GM12878 (cell line): ENCODE data around the gene CTRB1. TPM values are rescaled to one million over a fixed set of nuclear protein-coding genes. Genes with fewer than 3 reads are reported as not detected.

ENCODE experiments used
- ATAC-seq: fragments of 200-7000 bp; cut with Tn5 transposase; 3 replicates; pipeline ENCODE4 v1.9.1; 2020; ENCODE audit warnings: mild to moderate bottlenecking, moderate library complexity
- BruUV-seq: library from RNA; stranded (reverse); fragments of 400-500 nt; replicated peaks from 2 replicates; lab custom pipeline; 2021; lab: Mats Ljungman, UMichigan
- CTCF ChIA-PET: fragments of 300-600 bp; sonication (Branson Sonifier 250); formaldehyde crosslinking; extraction: SDS; loops from one replicate; lab custom pipeline; 2021; ENCODE audit warnings: inconsistent platforms; lab: Yijun Ruan, JAX
- POLR2A ChIA-PET: fragments of 350-600 bp; formaldehyde crosslinking; extraction: SDS; loops from one replicate; lab custom pipeline; 2021; ENCODE audit warnings: inconsistent platforms; lab: Charles Lee
- RAD21 ChIA-PET: fragments of 300-600 bp; sonication (Branson Sonifier 250); formaldehyde crosslinking; loops from one replicate; lab custom pipeline; 2023; ENCODE audit warnings: antibody characterized with exemption; ENCODE audit not compliant: unreplicated experiment; lab: Charles Lee
- SMC1A ChIA-PET: fragments of 300-600 bp; sonication (Branson Sonifier 250); formaldehyde crosslinking; loops from one replicate; lab custom pipeline; 2023; ENCODE audit not compliant: unreplicated experiment, uncharacterized antibody; lab: Charles Lee
- DNase-seq: peaks from one replicate; pipeline ENCODE4 v3.0.0-alpha.2; 2011; ENCODE audit warnings: low read depth, low spot score
- FAIRE-seq: peaks from 3 replicates; lab custom pipeline; 2011; peaks lifted over from hg19 to GRCh38; lab: Jason Lieb, UNC
- H2AFZ ChIP-seq: 2 replicates; pipeline ENCODE4 v1.6.0; 2011; ENCODE audit warnings: low read depth, low read length, control low read depth; ENCODE audit not compliant: control insufficient read depth
- H3K27ac ChIP-seq: 2 replicates; pipeline ENCODE4 v1.5.1; 2011; ENCODE audit warnings: control low read depth; ENCODE audit not compliant: control insufficient read depth, insufficient read depth
- H3K27me3 ChIP-seq, 2 experiments: replicated peaks in 1 of 2; 2 replicates each; pipeline versions ENCODE4 v1.6.0 to v1.6.1; 2011; ENCODE audit warnings: low read length in 1 of 2; ENCODE audit not compliant: control insufficient read depth in 2 of 2, insufficient read depth in 2 of 2
- H3K36me3 ChIP-seq, 2 experiments: 2 replicates each; pipeline ENCODE4 v1.5.1; 2011; ENCODE audit warnings: low read length in 1 of 2; ENCODE audit not compliant: control insufficient read depth in 2 of 2, insufficient read depth in 2 of 2
- H3K4me1 ChIP-seq: 2 replicates; pipeline ENCODE4 v1.6.1; 2011; ENCODE audit warnings: mild to moderate bottlenecking, low read length, moderate library complexity, mixed read lengths; ENCODE audit not compliant: control insufficient read depth, insufficient read depth
- H3K4me2 ChIP-seq: 2 replicates; pipeline ENCODE4 v1.6.0; 2011; ENCODE audit warnings: control low read depth; ENCODE audit not compliant: control insufficient read depth, insufficient read depth
- H3K4me3 ChIP-seq: fragments of 200-600 bp; sonication (generic); 2 replicates; pipeline ENCODE4 v1.5.1; 2016
- H3K79me2 ChIP-seq: 2 replicates; pipeline ENCODE4 v1.6.0; 2011; ENCODE audit warnings: low read length; ENCODE audit not compliant: control insufficient read depth, insufficient read depth
- H3K9ac ChIP-seq: 2 replicates; pipeline ENCODE4 v1.8.0; 2011; ENCODE audit warnings: low read length, control low read depth, mixed read lengths; ENCODE audit not compliant: control insufficient read depth, insufficient read depth
- H3K9me3 ChIP-seq: replicated peaks from 3 replicates; pipeline ENCODE4 v1.5.1; 2011; ENCODE audit warnings: mild to moderate bottlenecking, low read length; ENCODE audit not compliant: control insufficient read depth, insufficient read depth
- H4K20me1 ChIP-seq: 2 replicates; pipeline ENCODE4 v1.6.0; 2011; ENCODE audit not compliant: control insufficient read depth, insufficient read depth
- BHLHE40 ChIP-seq, 2 experiments: fragments of 450-650 bp in 1 of 2; IDR thresholded peaks; 2 replicates each; pipeline ENCODE4 v1.6.1; 2011 to 2017; ENCODE audit warnings: low read depth in 2 of 2, borderline replicate concordance in 1 of 2, improper control_type of control experiment in 1 of 2, low read length in 1 of 2, mild to moderate bottlenecking in 1 of 2
- IKZF2 ChIP-seq, 2 experiments: fragments of 450-650 bp; IDR thresholded peaks; 2 replicates each; pipeline ENCODE4 v1.6.1; 2017; ENCODE audit warnings: mild to moderate bottlenecking in 2 of 2, moderate library complexity in 2 of 2
- IRF4 ChIP-seq: IDR thresholded peaks from 2 replicates; pipeline ENCODE4 v1.6.1; 2011; ENCODE audit warnings: low read depth, low read length
- KLF5 ChIP-seq: fragments of 450-650 bp; IDR thresholded peaks from 2 replicates; pipeline ENCODE4 v1.6.1; 2014; ENCODE audit warnings: mild to moderate bottlenecking; ENCODE audit not compliant: partially characterized antibody
- NR2C1 ChIP-seq: fragments of 450-650 bp; IDR thresholded peaks from 2 replicates; pipeline ENCODE4 v1.6.1; 2017; ENCODE audit warnings: antibody characterized with exemption, mild to moderate bottlenecking, moderate library complexity
- NRF1 ChIP-seq: conservative IDR thresholded peaks from 2 replicates; pipeline ENCODE4 v1.6.1; 2011; ENCODE audit warnings: mild to moderate bottlenecking, low read depth, low read length, improper control_type of control experiment
- POLR2AphosphoS2 ChIP-seq: IDR thresholded peaks from 2 replicates; pipeline ENCODE4 v1.6.1; 2011; ENCODE audit warnings: low read depth, mild to moderate bottlenecking, low read length, improper control_type of control experiment, moderate library complexity
- STAT3 ChIP-seq: IDR thresholded peaks from 2 replicates; pipeline ENCODE4 v1.6.1; 2011; ENCODE audit warnings: low read depth, low read length, improper control_type of control experiment
- TCF12 ChIP-seq: IDR thresholded peaks from 2 replicates; pipeline ENCODE4 v1.6.1; 2011; ENCODE audit warnings: low read depth, mild to moderate bottlenecking, low read length
- ZNF622 ChIP-seq: fragments of 450-650 bp; IDR thresholded peaks from 2 replicates; pipeline ENCODE4 v1.6.1; 2017; ENCODE audit warnings: mild to moderate bottlenecking, inconsistent platforms
- ZZZ3 ChIP-seq: IDR thresholded peaks from 2 replicates; pipeline ENCODE4 v1.6.1; 2011; ENCODE audit warnings: low read depth; ENCODE audit not compliant: control insufficient read depth, insufficient read length
- WGBS: methylation state at CpG from one replicate; pipeline ENCODE4 v1.1.6; 2016; ENCODE audit warnings: low lambda C conversion rate; ENCODE audit not compliant: insufficient replicate concordance, insufficient coverage; ENCODE audit errors: missing lambda C conversion rate; 5-methylcytosine and 5-hydroxymethylcytosine counted together
- in situ Hi-C: fragments of 300-500 bp; cut with MboI; formaldehyde crosslinking; loops from 9 replicates; pipeline ENCODE4 v1.14.3; 2018; ENCODE audit warnings: mixed read lengths
- intact Hi-C: fragments of 100-400 bp; cut with micrococcal nuclease; formaldehyde crosslinking; loops from one replicate; pipeline ENCODE4 v1.14.2; 2022; ENCODE audit not compliant: unreplicated experiment
- polyA plus RNA-seq, 11 experiments: library from polyadenylated mRNA; depleted of rRNA in 4 of 11; unstranded in 6 of 11; stranded (reverse) in 5 of 11; fragments of >200 nt; fragmentation: Nextera tagmentation in 4 of 11; fragmentation: Illumina TruSeq in 1 of 11; extraction: Ambion mirVana in 4 of 11; extraction: Trizol in 1 of 11; gene quantifications; 1 replicate in 1 of 11; 2 replicates in 10 of 11; pipeline versions ENCODE4 v1.2.1 to v1.2.3, GENCODE V29; 2011 to 2016; ENCODE audit warnings: inconsistent platforms in 2 of 11, missing spikeins in 2 of 11, low read depth in 1 of 11
- total RNA-seq, 4 experiments: library from RNA; depleted of rRNA in 3 of 4; stranded (reverse); fragments of >200 nt in 3 of 4; fragmentation: Illumina TruSeq in 1 of 4; extraction: Trizol in 1 of 4; gene quantifications; 2 replicates each; pipeline versions ENCODE4 v1.2.1 to v1.2.3, GENCODE V29; 2013 to 2021
- TF ChIP-seq, protein P1 (sequence below): fragments of 450-650 bp; IDR thresholded peaks from 2 replicates; pipeline ENCODE4 v1.6.1; 2017; ENCODE audit warnings: low read depth, mild to moderate bottlenecking, moderate library complexity
- TF ChIP-seq, protein P2 (sequence below): IDR thresholded peaks from 2 replicates; pipeline ENCODE4 v1.6.1; 2012; ENCODE audit warnings: low read depth, low read length, improper control_type of control experiment
- TF ChIP-seq, protein P3 (sequence below): IDR thresholded peaks from 2 replicates; pipeline ENCODE4 v1.6.1; 2012; ENCODE audit warnings: mild to moderate bottlenecking, low read depth, low read length
- TF ChIP-seq, protein P4 (sequence below): fragments of 150-350 bp; IDR thresholded peaks from 2 replicates; pipeline ENCODE4 v1.6.1; 2014; ENCODE audit warnings: mild to moderate bottlenecking, low read depth, low read length
- TF ChIP-seq, protein P5 (sequence below): fragments of 450-650 bp; IDR thresholded peaks from 2 replicates; pipeline ENCODE4 v1.6.1; 2017; ENCODE audit warnings: borderline replicate concordance

The CTRB1 gene
- total and polyA plus RNA-seq, 10 of the 15 experiments (the other 5 are each of a cell fraction or from before 2014, with no cell fraction given): 0.28 to 4.4 TPM; not detected in 8

DNA sequence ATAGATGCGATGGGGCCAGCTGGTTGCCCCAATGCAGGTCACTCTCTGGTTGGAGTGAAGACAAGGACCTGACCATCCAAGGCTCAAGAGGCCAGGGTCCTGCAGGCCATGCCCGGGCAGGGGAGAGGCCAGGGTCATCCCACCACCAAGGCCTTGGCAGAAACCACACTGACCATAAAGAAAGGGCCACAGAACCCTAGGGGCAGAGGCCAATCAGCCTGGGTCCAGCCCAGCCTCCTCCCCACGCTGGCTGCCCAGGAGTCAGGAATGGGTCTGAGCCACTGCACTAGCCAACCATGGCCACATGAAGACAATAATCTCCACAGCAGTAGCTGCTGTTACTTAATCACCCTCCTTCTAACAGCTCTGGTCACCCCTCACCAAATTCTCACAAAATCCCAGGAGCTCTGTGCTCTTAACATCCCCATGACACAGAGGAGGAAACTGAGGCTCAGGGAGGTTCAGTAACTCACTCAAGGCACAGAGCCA lies 42.8 kb downstream of the CTRB1 start:
- in situ Hi-C loops: no loop called here
- Histone ChIP-seq H3K27me3 (no peaks in the 10 kb centered on the region; a peak in 1 of 4 replicates), H4K20me1 (no peaks in the 10 kb centered on the region), H3K9me3 (no peaks in the 10 kb centered on the region), H3K36me3 (no peaks in the 10 kb centered on the region), H2AFZ (no peak overlapping the region), H3K27ac (no peak overlapping the region), H3K4me1 (peaks cover 14% of the 10 kb centered on the region), H3K4me3 (no peak overlapping the region), H3K4me2 (no peak overlapping the region), H3K79me2 (peaks cover 9% of the 10 kb centered on the region), H3K9ac (no peak overlapping the region)
- ChIA-PET CTCF (no interaction called here), POLR2A (no interaction called here), RAD21 (no interaction called here), SMC1A (no interaction called here)
- no TSS peak for BruUV-seq
- intact Hi-C loops: no loop called here
- FAIRE-seq (no peak), DNase-seq (no peak), ATAC-seq (no peak)
- WGBS: 51% methylated on average over 3 of the region's 3 CpGs
- TF ChIP-seq BHLHE40 (IDR thresholded peaks at IDR 0.05; ENCODE audit: borderline replicate concordance in 1 of 2, low read depth in 2 of 2, low read length in 1 of 2) (no peak), KLF5 (no peak), POLR2AphosphoS2 (no peak), IRF4 (no peak), ZNF622 (no peak), NR2C1 (no peak), ZZZ3 (no peak), NRF1 (no peak), STAT3 (no peak), TCF12 (no peak), IKZF2 (IDR thresholded peaks at IDR 0.05) (no peak)
- TF ChIP-seq, protein P1, sequence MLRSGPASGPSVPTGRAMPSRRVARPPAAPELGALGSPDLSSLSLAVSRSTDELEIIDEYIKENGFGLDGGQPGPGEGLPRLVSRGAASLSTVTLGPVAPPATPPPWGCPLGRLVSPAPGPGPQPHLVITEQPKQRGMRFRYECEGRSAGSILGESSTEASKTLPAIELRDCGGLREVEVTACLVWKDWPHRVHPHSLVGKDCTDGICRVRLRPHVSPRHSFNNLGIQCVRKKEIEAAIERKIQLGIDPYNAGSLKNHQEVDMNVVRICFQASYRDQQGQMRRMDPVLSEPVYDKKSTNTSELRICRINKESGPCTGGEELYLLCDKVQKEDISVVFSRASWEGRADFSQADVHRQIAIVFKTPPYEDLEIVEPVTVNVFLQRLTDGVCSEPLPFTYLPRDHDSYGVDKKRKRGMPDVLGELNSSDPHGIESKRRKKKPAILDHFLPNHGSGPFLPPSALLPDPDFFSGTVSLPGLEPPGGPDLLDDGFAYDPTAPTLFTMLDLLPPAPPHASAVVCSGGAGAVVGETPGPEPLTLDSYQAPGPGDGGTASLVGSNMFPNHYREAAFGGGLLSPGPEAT: no peak
- TF ChIP-seq, protein P2, sequence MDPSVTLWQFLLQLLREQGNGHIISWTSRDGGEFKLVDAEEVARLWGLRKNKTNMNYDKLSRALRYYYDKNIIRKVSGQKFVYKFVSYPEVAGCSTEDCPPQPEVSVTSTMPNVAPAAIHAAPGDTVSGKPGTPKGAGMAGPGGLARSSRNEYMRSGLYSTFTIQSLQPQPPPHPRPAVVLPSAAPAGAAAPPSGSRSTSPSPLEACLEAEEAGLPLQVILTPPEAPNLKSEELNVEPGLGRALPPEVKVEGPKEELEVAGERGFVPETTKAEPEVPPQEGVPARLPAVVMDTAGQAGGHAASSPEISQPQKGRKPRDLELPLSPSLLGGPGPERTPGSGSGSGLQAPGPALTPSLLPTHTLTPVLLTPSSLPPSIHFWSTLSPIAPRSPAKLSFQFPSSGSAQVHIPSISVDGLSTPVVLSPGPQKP: no peak
- TF ChIP-seq, protein P3, sequence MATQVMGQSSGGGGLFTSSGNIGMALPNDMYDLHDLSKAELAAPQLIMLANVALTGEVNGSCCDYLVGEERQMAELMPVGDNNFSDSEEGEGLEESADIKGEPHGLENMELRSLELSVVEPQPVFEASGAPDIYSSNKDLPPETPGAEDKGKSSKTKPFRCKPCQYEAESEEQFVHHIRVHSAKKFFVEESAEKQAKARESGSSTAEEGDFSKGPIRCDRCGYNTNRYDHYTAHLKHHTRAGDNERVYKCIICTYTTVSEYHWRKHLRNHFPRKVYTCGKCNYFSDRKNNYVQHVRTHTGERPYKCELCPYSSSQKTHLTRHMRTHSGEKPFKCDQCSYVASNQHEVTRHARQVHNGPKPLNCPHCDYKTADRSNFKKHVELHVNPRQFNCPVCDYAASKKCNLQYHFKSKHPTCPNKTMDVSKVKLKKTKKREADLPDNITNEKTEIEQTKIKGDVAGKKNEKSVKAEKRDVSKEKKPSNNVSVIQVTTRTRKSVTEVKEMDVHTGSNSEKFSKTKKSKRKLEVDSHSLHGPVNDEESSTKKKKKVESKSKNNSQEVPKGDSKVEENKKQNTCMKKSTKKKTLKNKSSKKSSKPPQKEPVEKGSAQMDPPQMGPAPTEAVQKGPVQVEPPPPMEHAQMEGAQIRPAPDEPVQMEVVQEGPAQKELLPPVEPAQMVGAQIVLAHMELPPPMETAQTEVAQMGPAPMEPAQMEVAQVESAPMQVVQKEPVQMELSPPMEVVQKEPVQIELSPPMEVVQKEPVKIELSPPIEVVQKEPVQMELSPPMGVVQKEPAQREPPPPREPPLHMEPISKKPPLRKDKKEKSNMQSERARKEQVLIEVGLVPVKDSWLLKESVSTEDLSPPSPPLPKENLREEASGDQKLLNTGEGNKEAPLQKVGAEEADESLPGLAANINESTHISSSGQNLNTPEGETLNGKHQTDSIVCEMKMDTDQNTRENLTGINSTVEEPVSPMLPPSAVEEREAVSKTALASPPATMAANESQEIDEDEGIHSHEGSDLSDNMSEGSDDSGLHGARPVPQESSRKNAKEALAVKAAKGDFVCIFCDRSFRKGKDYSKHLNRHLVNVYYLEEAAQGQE: no peak
- TF ChIP-seq, protein P4, sequence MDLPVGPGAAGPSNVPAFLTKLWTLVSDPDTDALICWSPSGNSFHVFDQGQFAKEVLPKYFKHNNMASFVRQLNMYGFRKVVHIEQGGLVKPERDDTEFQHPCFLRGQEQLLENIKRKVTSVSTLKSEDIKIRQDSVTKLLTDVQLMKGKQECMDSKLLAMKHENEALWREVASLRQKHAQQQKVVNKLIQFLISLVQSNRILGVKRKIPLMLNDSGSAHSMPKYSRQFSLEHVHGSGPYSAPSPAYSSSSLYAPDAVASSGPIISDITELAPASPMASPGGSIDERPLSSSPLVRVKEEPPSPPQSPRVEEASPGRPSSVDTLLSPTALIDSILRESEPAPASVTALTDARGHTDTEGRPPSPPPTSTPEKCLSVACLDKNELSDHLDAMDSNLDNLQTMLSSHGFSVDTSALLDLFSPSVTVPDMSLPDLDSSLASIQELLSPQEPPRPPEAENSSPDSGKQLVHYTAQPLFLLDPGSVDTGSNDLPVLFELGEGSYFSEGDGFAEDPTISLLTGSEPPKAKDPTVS: no peak
- TF ChIP-seq, protein P5, sequence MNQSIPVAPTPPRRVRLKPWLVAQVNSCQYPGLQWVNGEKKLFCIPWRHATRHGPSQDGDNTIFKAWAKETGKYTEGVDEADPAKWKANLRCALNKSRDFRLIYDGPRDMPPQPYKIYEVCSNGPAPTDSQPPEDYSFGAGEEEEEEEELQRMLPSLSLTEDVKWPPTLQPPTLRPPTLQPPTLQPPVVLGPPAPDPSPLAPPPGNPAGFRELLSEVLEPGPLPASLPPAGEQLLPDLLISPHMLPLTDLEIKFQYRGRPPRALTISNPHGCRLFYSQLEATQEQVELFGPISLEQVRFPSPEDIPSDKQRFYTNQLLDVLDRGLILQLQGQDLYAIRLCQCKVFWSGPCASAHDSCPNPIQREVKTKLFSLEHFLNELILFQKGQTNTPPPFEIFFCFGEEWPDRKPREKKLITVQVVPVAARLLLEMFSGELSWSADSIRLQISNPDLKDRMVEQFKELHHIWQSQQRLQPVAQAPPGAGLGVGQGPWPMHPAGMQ: no peak
